ENCODE results near the gene ANO10. TPM values are rescaled to one million over a fixed set of nuclear protein-coding genes. Genes with fewer than 3 reads are reported as not detected.
A peak's percentile ranks its signal among the peaks of the same experiment; 100 is the strongest.

Gene ANO10
- total RNA-seq, 1 experiment from 2014 or later = 23.7 TPM

GRCh38 chr3:43330981-43331380 lies 290.8 kb downstream of the ANO10 start:
- no peak for TF ChIP-seq EZH2 (IDR thresholded peaks at IDR 0.05; ENCODE audit: low read length, unreplicated experiment)
- TF ChIP-seq CTCF (conservative IDR thresholded peaks at IDR 0.05; ENCODE audit: low read depth, low read length) = no peak
- TF ChIP-seq EZH2phosphoT487 (IDR thresholded peaks at IDR 0.05; ENCODE audit: borderline replicate concordance, low read length) = no peak

GRCh38 chr3:43328653-43329052 lies 293.2 kb downstream of the ANO10 start:
- no peak overlapping the region for H3K27ac ChIP-seq (ENCODE audit: low read length)
- intact Hi-C loops (cut with micrococcal nuclease) = no loop called here
- H2AFZ ChIP-seq (ENCODE audit: low read length) = no peak overlapping the region
- no peak overlapping the region for H3K4me2 ChIP-seq (ENCODE audit: low read length)
- ChIA-PET POLR2A (ENCODE audit: unreplicated experiment) (no interaction called here), CTCF (no interaction called here)
- H3F3A ChIP-seq (ENCODE audit: low read length, unreplicated experiment) = no peaks in the 10 kb centered on the region
- DNase-seq (no peak), ATAC-seq (peak; percentile 33; the same call in 1 of the 2 replicates)
- H3K79me2 ChIP-seq (ENCODE audit: low read length) = peaks cover 78% of the 10 kb centered on the region
- no peaks in the 10 kb centered on the region for H3K9me3 ChIP-seq (ENCODE audit: low read length)
- H3K4me3 ChIP-seq (ENCODE audit: low read length) = no peak overlapping the region
- H3K9me2 ChIP-seq (replicated peaks; ENCODE audit: low read length) = no peaks in the 10 kb centered on the region
- no peak overlapping the region for H3K9ac ChIP-seq (ENCODE audit: low read length)
- no peaks in the 10 kb centered on the region for H3K27me3 ChIP-seq (ENCODE audit: low read length)
- peaks cover 19% of the 10 kb centered on the region for H3K36me3 ChIP-seq (ENCODE audit: low read depth, low read length)
- no peaks in the 10 kb centered on the region for H4K20me1 ChIP-seq (ENCODE audit: low read length)
- no peaks in the 10 kb centered on the region for H3K4me1 ChIP-seq (ENCODE audit: insufficient read depth, low read length)
- TF ChIP-seq EZH2 (IDR thresholded peaks at IDR 0.05; ENCODE audit: low read length, unreplicated experiment) = no peak
- TF ChIP-seq EZH2phosphoT487 (IDR thresholded peaks at IDR 0.05; ENCODE audit: borderline replicate concordance, low read length) = no peak
- TF ChIP-seq CTCF (conservative IDR thresholded peaks at IDR 0.05; ENCODE audit: low read depth, low read length) = no peak
- no TSS peak for BruUV-seq (replicated peaks)

More at GRCh38 chr3:43330981-43331380, 290.8 kb downstream of the ANO10 start:
- Histone ChIP-seq H3K36me3 (ENCODE audit: low read depth, low read length) (peaks cover 35% of the 10 kb centered on the region), H3F3A (ENCODE audit: low read length, unreplicated experiment) (no peaks in the 10 kb centered on the region), H3K4me1 (ENCODE audit: insufficient read depth, low read length) (no peaks in the 10 kb centered on the region), H3K9me3 (ENCODE audit: low read length) (no peaks in the 10 kb centered on the region), H3K79me2 (ENCODE audit: low read length) (peaks cover 61% of the 10 kb centered on the region), H3K4me3 (ENCODE audit: low read length) (no peak overlapping the region), H3K9ac (ENCODE audit: low read length) (no peak overlapping the region), H3K27me3 (ENCODE audit: low read length) (no peaks in the 10 kb centered on the region), H3K27ac (ENCODE audit: low read length) (no peak overlapping the region), H2AFZ (ENCODE audit: low read length) (no peak overlapping the region), H3K4me2 (ENCODE audit: low read length) (no peak overlapping the region), H3K9me2 (replicated peaks; ENCODE audit: low read length) (no peaks in the 10 kb centered on the region), H4K20me1 (ENCODE audit: low read length) (no peaks in the 10 kb centered on the region)
- no TSS peak for BruUV-seq (replicated peaks)
- ChIA-PET CTCF (no interaction called here), POLR2A (ENCODE audit: unreplicated experiment) (no interaction called here)
- DNase-seq (no peak), ATAC-seq (no peak)
- intact Hi-C loops (cut with micrococcal nuclease) = no loop called here

GRCh38 chr3:43327582-43327979 lies 294.2 kb downstream of the ANO10 start:
- Histone ChIP-seq H3K9me2 (replicated peaks; ENCODE audit: low read length) (no peaks in the 10 kb centered on the region), H3K27me3 (ENCODE audit: low read length) (no peaks in the 10 kb centered on the region), H4K20me1 (ENCODE audit: low read length) (no peaks in the 10 kb centered on the region), H2AFZ (ENCODE audit: low read length) (no peak overlapping the region), H3K9ac (ENCODE audit: low read length) (no peak overlapping the region), H3K27ac (ENCODE audit: low read length) (no peak overlapping the region), H3K9me3 (ENCODE audit: low read length) (no peaks in the 10 kb centered on the region), H3K4me2 (ENCODE audit: low read length) (no peak overlapping the region), H3K36me3 (ENCODE audit: low read depth, low read length) (peaks cover 10% of the 10 kb centered on the region), H3K4me3 (ENCODE audit: low read length) (no peak overlapping the region), H3K4me1 (ENCODE audit: insufficient read depth, low read length) (no peaks in the 10 kb centered on the region), H3F3A (ENCODE audit: low read length, unreplicated experiment) (no peaks in the 10 kb centered on the region), H3K79me2 (ENCODE audit: low read length) (peaks cover 86% of the 10 kb centered on the region)
- intact Hi-C loops (cut with micrococcal nuclease) = no loop called here
- no peak for TF ChIP-seq CTCF (conservative IDR thresholded peaks at IDR 0.05; ENCODE audit: low read depth, low read length)
- TF ChIP-seq EZH2 (IDR thresholded peaks at IDR 0.05; ENCODE audit: low read length, unreplicated experiment) = no peak
- no peak for TF ChIP-seq EZH2phosphoT487 (IDR thresholded peaks at IDR 0.05; ENCODE audit: borderline replicate concordance, low read length)
- ATAC-seq = no peak
- CTCF ChIA-PET = no interaction called here
- no TSS peak for BruUV-seq (replicated peaks)
- POLR2A ChIA-PET (ENCODE audit: unreplicated experiment) = no interaction called here
- DNase-seq = no peak
